Adrenal gland (tissue), 12 donors: ENCODE data around the gene TRAF7. TPM values are rescaled to one million over a fixed set of nuclear protein-coding genes. Genes with fewer than 3 reads are reported as not detected.

Experiments
- DNase-seq, 7 donors: peaks; one replicate each; pipeline ENCODE4 v3.0.0-alpha.2; 2019 to 2020
- H3K27ac ChIP-seq, 5 donors: fragments of 200-600 bp; sonication (generic) in 4 of 5; 1 replicate in 3 of 5; 2 replicates in 2 of 5; pipeline versions ENCODE4 v1.5.1 to v1.8.0; 2016 to 2020; ENCODE audit warnings: mild to moderate bottlenecking in 1 of 5
- H3K27me3 ChIP-seq: fragments of 200-600 bp; 2 replicates; pipeline ENCODE4 v1.8.0; 2021
- H3K36me3 ChIP-seq, 2 donors: fragments of 200-600 bp; replicated peaks in 1 of 2; 1 replicate in 1 of 2; 2 replicates in 1 of 2; pipeline versions ENCODE4 v1.5.1 to v1.8.0; 2018 to 2022
- H3K4me1 ChIP-seq, 2 donors: fragments of 200-600 bp; replicated peaks in 1 of 2; 1 replicate in 1 of 2; 2 replicates in 1 of 2; pipeline versions ENCODE4 v1.5.1 to v1.8.0; 2018 to 2021
- H3K4me3 ChIP-seq, 4 donors: fragments of 200-600 bp; sonication (generic) in 3 of 4; one replicate each; pipeline ENCODE4 v1.5.1; 2016 to 2018
- H3K9me3 ChIP-seq, 3 donors: fragments of 200-600 bp; sonication (generic) in 1 of 3; replicated peaks in 1 of 3; 1 replicate in 2 of 3; 2 replicates in 1 of 3; pipeline versions ENCODE4 v1.5.1 to v1.8.0; 2016 to 2021
- CTCF ChIP-seq, 6 experiments: fragments of 450-650 bp in 4 of 6; fragments of 200-600 bp in 2 of 6; sonication (generic) in 1 of 6; IDR thresholded peaks; 1 replicate in 5 of 6; 2 replicates in 1 of 6; pipeline versions ENCODE4 v1.5.1 to v1.8.0; 2016 to 2021; ENCODE audit warnings: antibody characterized with exemption in 6 of 6, mild to moderate bottlenecking in 2 of 6, moderate library complexity in 1 of 6
- POLR2A ChIP-seq, 2 donors: fragments of 450-650 bp; IDR thresholded peaks; one replicate each; pipeline ENCODE4 v1.6.1; 2017; ENCODE audit warnings: antibody characterized with exemption in 2 of 2, mild to moderate bottlenecking in 2 of 2, moderate library complexity in 1 of 2
- WGBS, 4 donors: extraction: QIAGEN DNeasy Blood & Tissue Kit in 2 of 4; methylation state at CpG; one replicate each; pipeline versions ENCODE4 v1.1.5 to v1.1.7; 2013 to 2017; 5-methylcytosine and 5-hydroxymethylcytosine counted together
- intact Hi-C, 2 donors: fragments of 100-400 bp; cut with DNase I; formaldehyde crosslinking; loops; one replicate each; pipeline versions ENCODE4 v1.14.1 to v1.15.0; 2022 to 2023
- polyA plus RNA-seq, 3 donors: library from polyadenylated mRNA; stranded (reverse); fragments of 200-250 nt in 2 of 3; fragments of 350-450 nt in 1 of 3; fragmentation: Illumina TruSeq in 1 of 3; extraction: RNeasy Lipid Tissue Mini Kit (QIAGEN cat#74804) in 1 of 3; gene quantifications; one replicate each; pipeline ENCODE4 v1.2.3, GENCODE V29; 2013 to 2014
- total RNA-seq, 9 donors: library from RNA; depleted of rRNA in 4 of 9; stranded (reverse); fragments of >200 nt in 4 of 9; fragments of 120-200 nt in 1 of 9; fragmentation: NEBNext Ultra II Directional in 1 of 9; extraction: Animal tissue kit (Norgen Biotek cat#: 25700) in 1 of 9; gene quantifications; one replicate each; pipeline versions ENCODE4 v1.1.0 to v1.2.4, GENCODE V29; 2013 to 2023
- donor health status: healthy with polysubstance abuse.
- donor health status: Bipolar disorder and iron deficiency.
- donor health status: DM: yes; HTN: yes; CAD: no.
- donor health status: DM: no; HTN: no; CAD: no.
- donor health status: DM: no; HTN: no; CAD: no.
- donor health status: DM: yes; HTN: yes; CAD: no.

TRAF7 gene
- total and polyA plus RNA-seq, 12 donors = 21.0 to 129 (median 52.2) TPM

- TF ChIP-seq POLR2A (IDR thresholded peaks at IDR 0.05) = no peak
- TF ChIP-seq CTCF (IDR thresholded peaks at IDR 0.05) = no peak
- no peak overlapping the region for H3K4me3 ChIP-seq
- DNase-seq = no peak
- H3K36me3 ChIP-seq = no peaks in the 10 kb centered on the region
- no peak overlapping the region for H3K27ac ChIP-seq
- intact Hi-C loops = no loop called here
- no peaks in the 10 kb centered on the region for H3K27me3 ChIP-seq
- 89 to 91% (median 89%) methylated on average over 10 to 19 of the region's 19 CpGs for WGBS, 4 donors
- H3K4me1 ChIP-seq = no peaks in the 10 kb centered on the region
- H3K9me3 ChIP-seq = no peaks in the 10 kb centered on the region
Measured at GRCh38 chr16:2184346-2184745, 28.8 kb downstream of the TRAF7 start.

GRCh38 chr16:2184962-2185361 is 29.4 kb downstream of the TRAF7 start:
- TF ChIP-seq POLR2A (IDR thresholded peaks at IDR 0.05) (no peak), CTCF (IDR thresholded peaks at IDR 0.05) (no peak)
- intact Hi-C loops = no loop called here

GRCh38 chr16:2186064-2186463 is 30.5 kb downstream of the TRAF7 start:
- no peak for DNase-seq
- Histone ChIP-seq H3K4me3 (no peak overlapping the region), H3K9me3 (no peaks in the 10 kb centered on the region), H3K4me1 (no peaks in the 10 kb centered on the region), H3K36me3 (no peaks in the 10 kb centered on the region), H3K27me3 (no peaks in the 10 kb centered on the region), H3K27ac (no peak overlapping the region)
- TF ChIP-seq CTCF (IDR thresholded peaks at IDR 0.05) = no peak
- no peak for TF ChIP-seq POLR2A (IDR thresholded peaks at IDR 0.05)
- 84 to 92% (median 86%) methylated on average over 13 of the region's 13 CpGs for WGBS, 4 donors
- intact Hi-C loops = no loop called here

More at GRCh38 chr16:2184962-2185361, 29.4 kb downstream of the TRAF7 start:
- no peak for DNase-seq
- no peaks in the 10 kb centered on the region for H3K9me3 ChIP-seq
- no peaks in the 10 kb centered on the region for H3K36me3 ChIP-seq
- H3K4me3 ChIP-seq = no peak overlapping the region
- H3K27ac ChIP-seq = no peak overlapping the region
- 72 to 86% (median 76%) methylated on average over 4 to 20 of the region's 20 CpGs for WGBS, 4 donors
- no peaks in the 10 kb centered on the region for H3K27me3 ChIP-seq
- H3K4me1 ChIP-seq = no peaks in the 10 kb centered on the region

GRCh38 chr16:2186505-2186904 is 30.9 kb downstream of the TRAF7 start:
- intact Hi-C loops = no loop called here

More at GRCh38 chr16:2186505-2186904, 30.9 kb downstream of the TRAF7 start:
- Histone ChIP-seq H3K27me3 (no peaks in the 10 kb centered on the region), H3K27ac (no peak overlapping the region), H3K4me3 (no peak overlapping the region), H3K36me3 (no peaks in the 10 kb centered on the region), H3K4me1 (no peaks in the 10 kb centered on the region), H3K9me3 (no peaks in the 10 kb centered on the region)
- no peak for DNase-seq
- TF ChIP-seq CTCF (IDR thresholded peaks at IDR 0.05) (no peak), POLR2A (IDR thresholded peaks at IDR 0.05) (no peak)
- WGBS, 4 donors = 83 to 89% (median 88%) methylated on average over 9 to 20 of the region's 20 CpGs
